ENCODE data around the gene DAPK1. TPM values are rescaled to one million over a fixed set of nuclear protein-coding genes. Genes with fewer than 3 reads are reported as not detected.

DAPK1 gene
- total and polyA plus RNA-seq, 7 donors: 0.66 to 8.4 (median 2.2) TPM

- intact Hi-C loops (cut with DNase I): no loop called here
- Histone ChIP-seq H3K36me3 (ENCODE audit: insufficient read depth in 1 of 2, low read depth in 1 of 2) (no peaks in the 10 kb centered on the region), H3K27ac (no peak overlapping the region), H3K27me3 (ENCODE audit: insufficient read depth in 3 of 3, low read length in 2 of 3) (no peaks in the 10 kb centered on the region), H3K9me3 (no peaks in the 10 kb centered on the region), H3K4me1 (no peaks in the 10 kb centered on the region), H3K4me3 (no peak overlapping the region)
- TF ChIP-seq, protein P1, sequence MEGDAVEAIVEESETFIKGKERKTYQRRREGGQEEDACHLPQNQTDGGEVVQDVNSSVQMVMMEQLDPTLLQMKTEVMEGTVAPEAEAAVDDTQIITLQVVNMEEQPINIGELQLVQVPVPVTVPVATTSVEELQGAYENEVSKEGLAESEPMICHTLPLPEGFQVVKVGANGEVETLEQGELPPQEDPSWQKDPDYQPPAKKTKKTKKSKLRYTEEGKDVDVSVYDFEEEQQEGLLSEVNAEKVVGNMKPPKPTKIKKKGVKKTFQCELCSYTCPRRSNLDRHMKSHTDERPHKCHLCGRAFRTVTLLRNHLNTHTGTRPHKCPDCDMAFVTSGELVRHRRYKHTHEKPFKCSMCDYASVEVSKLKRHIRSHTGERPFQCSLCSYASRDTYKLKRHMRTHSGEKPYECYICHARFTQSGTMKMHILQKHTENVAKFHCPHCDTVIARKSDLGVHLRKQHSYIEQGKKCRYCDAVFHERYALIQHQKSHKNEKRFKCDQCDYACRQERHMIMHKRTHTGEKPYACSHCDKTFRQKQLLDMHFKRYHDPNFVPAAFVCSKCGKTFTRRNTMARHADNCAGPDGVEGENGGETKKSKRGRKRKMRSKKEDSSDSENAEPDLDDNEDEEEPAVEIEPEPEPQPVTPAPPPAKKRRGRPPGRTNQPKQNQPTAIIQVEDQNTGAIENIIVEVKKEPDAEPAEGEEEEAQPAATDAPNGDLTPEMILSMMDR (IDR thresholded peaks at IDR 0.05): no peak
- 97 to 98% (median 98%) methylated on average over 3 of the region's 3 CpGs for WGBS, 3 donors
- no peak for ATAC-seq
- no peak for DNase-seq
These were observed 114.9 kb downstream of the DAPK1 start for GRCh38 chr9:87612536-87612935.

- DNase-seq (no peak), ATAC-seq (no peak)
- Histone ChIP-seq H3K27ac (no peak overlapping the region), H3K9me3 (no peaks in the 10 kb centered on the region), H3K4me1 (no peaks in the 10 kb centered on the region), H3K36me3 (ENCODE audit: insufficient read depth in 1 of 2, low read depth in 1 of 2) (no peaks in the 10 kb centered on the region), H3K4me3 (no peak overlapping the region), H3K27me3 (ENCODE audit: insufficient read depth in 3 of 3, low read length in 2 of 3) (no peaks in the 10 kb centered on the region)
- 77 to 93% (median 83%) methylated on average over 10 to 11 of the region's 11 CpGs for WGBS, 3 donors
- TF ChIP-seq, protein P1 (IDR thresholded peaks at IDR 0.05): no peak
- intact Hi-C loops (cut with DNase I): no loop called here
These were observed 115.8 kb downstream of the DAPK1 start for GRCh38 chr9:87613265-87614111.

DNA sequence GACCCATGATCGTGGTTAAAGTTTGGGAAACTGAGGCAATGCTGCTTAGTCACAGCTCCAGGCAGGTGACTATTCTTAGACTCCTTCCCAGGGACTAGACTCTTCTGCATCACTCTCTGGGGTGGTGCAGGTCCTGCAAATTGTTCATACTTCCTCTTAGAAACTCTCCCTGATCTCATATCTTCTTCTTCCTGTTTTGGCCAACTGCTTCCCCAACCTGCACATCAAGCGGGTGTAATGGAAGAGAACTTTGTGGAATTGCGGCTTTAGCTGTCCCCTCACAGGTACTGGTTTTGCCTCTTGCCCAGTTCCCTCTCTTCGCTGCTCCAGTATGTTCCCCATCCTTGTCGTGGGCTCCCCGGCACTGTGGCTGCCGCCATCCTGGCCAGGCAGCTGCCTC is 116.7 kb downstream of the DAPK1 start:
- Histone ChIP-seq H3K4me1 (no peaks in the 10 kb centered on the region), H3K4me3 (no peak overlapping the region), H3K27me3 (ENCODE audit: insufficient read depth in 3 of 3, low read length in 2 of 3) (no peaks in the 10 kb centered on the region), H3K36me3 (ENCODE audit: insufficient read depth in 1 of 2, low read depth in 1 of 2) (no peaks in the 10 kb centered on the region), H3K9me3 (no peaks in the 10 kb centered on the region), H3K27ac (no peak overlapping the region)
- 74 to 85% (median 82%) methylated on average over 7 of the region's 7 CpGs for WGBS, 3 donors
- intact Hi-C loops (cut with DNase I): no loop called here
- DNase-seq (no peak), ATAC-seq (no peak)
- TF ChIP-seq, protein P1 (IDR thresholded peaks at IDR 0.05): no peak

DNA sequence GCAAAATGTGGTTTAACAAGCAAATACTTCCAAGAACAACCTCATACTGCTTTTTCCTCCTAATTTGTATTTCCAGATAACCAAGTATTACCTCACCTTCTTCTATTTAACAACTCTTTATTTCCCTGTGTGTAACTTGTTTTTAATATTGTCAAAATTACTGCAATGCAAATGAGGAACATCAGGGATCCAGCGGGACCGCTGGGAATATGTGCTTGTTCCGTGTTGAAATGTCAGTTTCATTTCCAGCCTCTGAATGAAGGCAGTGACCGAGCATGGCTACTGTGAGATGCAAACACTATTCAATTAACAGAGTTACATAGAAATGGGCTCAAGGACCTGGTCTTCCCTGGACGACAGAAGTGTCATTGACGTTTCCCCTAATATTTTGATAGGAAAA is 117.5 kb downstream of the DAPK1 start:
- TF ChIP-seq, protein P1 (IDR thresholded peaks at IDR 0.05): no peak
- Histone ChIP-seq H3K27me3 (ENCODE audit: insufficient read depth in 3 of 3, low read length in 2 of 3) (no peaks in the 10 kb centered on the region), H3K27ac (no peak overlapping the region), H3K4me1 (no peaks in the 10 kb centered on the region), H3K36me3 (ENCODE audit: insufficient read depth in 1 of 2, low read depth in 1 of 2) (no peaks in the 10 kb centered on the region), H3K9me3 (no peaks in the 10 kb centered on the region), H3K4me3 (no peak overlapping the region)
- ATAC-seq: no peak
- intact Hi-C loops (cut with DNase I): no loop called here
- WGBS, 3 donors: 92 to 95% (median 93%) methylated on average over 6 of the region's 6 CpGs
- DNase-seq: no peak
